Right lobe of liver (tissue), 4 donors: ENCODE results near the gene P3H2.

Experiments used
- CTCF ChIP-seq, 4 donors: fragments of 200-600 bp in 3 of 4; fragments of 450-650 bp in 1 of 4; IDR thresholded peaks; one replicate each; pipeline versions ENCODE4 v1.5.1 to v1.8.0; 2016 to 2022; ENCODE audit warnings: antibody characterized with exemption in 4 of 4, mild to moderate bottlenecking in 2 of 4
- POLR2A ChIP-seq: fragments of 450-650 bp; IDR thresholded peaks from one replicate; pipeline ENCODE4 v1.6.1; 2017; ENCODE audit warnings: antibody characterized with exemption, mild to moderate bottlenecking
- donor health status: DM: no; HTN: no; CAD: no.
- donor health status: DM: no; HTN: no; CAD: no.
- donor health status: DM: no; HTN: yes; CAD: no.

- TF ChIP-seq CTCF (IDR thresholded peaks at IDR 0.05) (no peak), POLR2A (no peak)
These were observed 121.0 kb downstream of the P3H2 start for GRCh38 chr3:189999718-190000117.
